ENCODE data around the gene DAB2. TPM values are rescaled to one million over a fixed set of nuclear protein-coding genes. Genes with fewer than 3 reads are reported as not detected.

DAB2 gene
- total RNA-seq, 4 donors from 2014 or later, result 39.6 to 71.3 (median 62.1) TPM

DNA sequence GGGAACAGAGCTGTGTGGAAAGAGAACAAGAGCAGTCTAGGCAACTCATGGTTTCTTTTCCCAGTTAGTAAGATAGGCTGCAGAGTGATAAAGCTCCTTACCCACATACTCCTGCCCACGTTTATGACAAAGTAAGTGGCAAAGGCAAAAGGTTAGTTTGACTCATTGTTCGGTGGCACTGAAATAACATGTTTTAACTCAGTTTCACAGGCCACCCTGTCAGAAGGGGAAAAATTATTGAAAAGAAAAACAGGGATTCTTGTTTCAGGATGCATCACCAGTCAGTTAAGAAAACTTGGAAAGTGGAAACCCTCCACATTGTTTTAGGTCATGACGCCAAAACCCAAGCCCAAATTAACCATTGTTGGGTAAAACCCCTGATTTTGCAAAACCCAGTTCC lies 22.3 kb upstream of the DAB2 start:
- H3K27me3 ChIP-seq, result no peaks in the 10 kb centered on the region
- H3K9me3 ChIP-seq, result no peaks in the 10 kb centered on the region
- H3K27ac ChIP-seq, result peak overlapping the region in 1 of 4 donors; percentile 51
- H3K4me1 ChIP-seq, result peaks cover 0 to 11% (median 0%) of the 10 kb centered on the region in 4 donors
- no peaks in the 10 kb centered on the region for H3K36me3 ChIP-seq
- TF ChIP-seq POLR2A (IDR thresholded peaks at IDR 0.05), result no peak
- TF ChIP-seq, protein P1, sequence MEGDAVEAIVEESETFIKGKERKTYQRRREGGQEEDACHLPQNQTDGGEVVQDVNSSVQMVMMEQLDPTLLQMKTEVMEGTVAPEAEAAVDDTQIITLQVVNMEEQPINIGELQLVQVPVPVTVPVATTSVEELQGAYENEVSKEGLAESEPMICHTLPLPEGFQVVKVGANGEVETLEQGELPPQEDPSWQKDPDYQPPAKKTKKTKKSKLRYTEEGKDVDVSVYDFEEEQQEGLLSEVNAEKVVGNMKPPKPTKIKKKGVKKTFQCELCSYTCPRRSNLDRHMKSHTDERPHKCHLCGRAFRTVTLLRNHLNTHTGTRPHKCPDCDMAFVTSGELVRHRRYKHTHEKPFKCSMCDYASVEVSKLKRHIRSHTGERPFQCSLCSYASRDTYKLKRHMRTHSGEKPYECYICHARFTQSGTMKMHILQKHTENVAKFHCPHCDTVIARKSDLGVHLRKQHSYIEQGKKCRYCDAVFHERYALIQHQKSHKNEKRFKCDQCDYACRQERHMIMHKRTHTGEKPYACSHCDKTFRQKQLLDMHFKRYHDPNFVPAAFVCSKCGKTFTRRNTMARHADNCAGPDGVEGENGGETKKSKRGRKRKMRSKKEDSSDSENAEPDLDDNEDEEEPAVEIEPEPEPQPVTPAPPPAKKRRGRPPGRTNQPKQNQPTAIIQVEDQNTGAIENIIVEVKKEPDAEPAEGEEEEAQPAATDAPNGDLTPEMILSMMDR (IDR thresholded peaks at IDR 0.05), result no peak
- DNase-seq, result no peak
- H3K4me3 ChIP-seq, result peak overlapping the region in 1 of 4 donors; percentile 34

DNA sequence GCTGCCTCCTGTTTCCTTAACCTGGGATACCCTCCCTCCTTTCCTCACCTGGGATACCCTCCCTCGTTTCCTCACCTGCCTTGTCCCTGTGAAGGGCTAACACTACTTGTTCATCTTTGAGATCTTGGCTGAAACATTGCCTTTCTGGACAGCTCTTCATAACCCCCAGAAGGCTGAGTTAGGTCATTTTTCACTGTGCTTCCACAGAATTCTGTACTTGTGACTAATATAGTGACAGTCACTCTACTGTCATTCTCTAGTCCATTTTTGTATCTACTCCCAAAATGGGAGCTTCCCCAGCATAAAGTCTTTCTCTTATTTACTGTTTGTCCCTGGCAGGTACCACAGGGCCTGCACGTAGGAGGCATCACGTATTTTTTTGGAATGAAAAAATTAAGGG lies 21.5 kb upstream of the DAB2 start:
- Histone ChIP-seq H3K27me3 (no peaks in the 10 kb centered on the region), H3K9me3 (no peaks in the 10 kb centered on the region), H3K4me3 (peak overlapping the region in 1 of 4 donors; percentile 10), H3K4me1 (peaks cover 0 to 3% (median 0%) of the 10 kb centered on the region in 4 donors), H3K27ac (no peak overlapping the region), H3K36me3 (no peaks in the 10 kb centered on the region)
- no peak for DNase-seq
- TF ChIP-seq, protein P1 (IDR thresholded peaks at IDR 0.05), result no peak

DNA sequence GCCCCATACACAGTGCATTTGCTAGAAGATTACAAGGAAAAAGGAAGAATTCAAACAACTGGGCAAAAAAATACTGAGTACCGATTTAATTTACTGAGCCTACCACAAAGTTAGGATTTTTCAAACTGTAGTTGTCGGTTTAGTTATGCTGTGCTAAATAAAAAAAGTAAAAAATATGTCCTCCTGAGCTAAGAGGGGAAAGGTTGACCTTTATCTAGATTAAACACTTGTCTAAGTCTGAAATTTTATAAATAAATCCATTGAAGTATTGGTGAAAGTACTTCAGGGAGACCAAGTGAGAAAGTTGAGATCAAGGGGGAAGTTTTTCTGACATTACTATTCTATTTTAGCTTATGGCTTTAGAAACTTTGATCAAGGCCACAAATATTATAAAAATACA lies 19.1 kb upstream of the DAB2 start:
- no peak for DNase-seq
- H3K27me3 ChIP-seq, result no peaks in the 10 kb centered on the region
- H3K4me1 ChIP-seq, result no peaks in the 10 kb centered on the region
- no peak for TF ChIP-seq POLR2A (IDR thresholded peaks at IDR 0.05)
- TF ChIP-seq, protein P1 (IDR thresholded peaks at IDR 0.05), result no peak
- no peak overlapping the region for H3K27ac ChIP-seq
- H3K36me3 ChIP-seq, result no peaks in the 10 kb centered on the region
- no peak overlapping the region for H3K4me3 ChIP-seq
- no peaks in the 10 kb centered on the region for H3K9me3 ChIP-seq

DNA sequence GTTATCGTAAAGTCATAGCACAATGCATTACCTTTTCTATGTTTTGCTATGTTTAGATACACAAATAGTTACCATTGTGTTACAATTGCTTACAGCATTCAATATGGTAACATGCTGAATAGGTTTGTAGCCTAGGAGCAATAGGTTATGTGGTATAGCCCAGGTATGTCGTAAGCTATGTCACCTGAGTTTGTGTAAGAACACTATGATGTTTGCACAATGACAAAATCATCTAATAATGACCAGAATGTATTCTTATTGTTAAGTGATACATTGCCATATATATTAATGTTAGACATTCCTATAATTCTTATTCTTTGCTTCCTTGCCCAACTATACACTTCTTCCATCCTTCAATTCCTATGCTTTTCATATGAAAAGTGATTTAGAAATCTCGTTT lies 18.2 kb upstream of the DAB2 start:
- no peaks in the 10 kb centered on the region for H3K9me3 ChIP-seq
- no peak for DNase-seq
- TF ChIP-seq, protein P1 (IDR thresholded peaks at IDR 0.05), result no peak
- no peak for TF ChIP-seq POLR2A (IDR thresholded peaks at IDR 0.05)
- no peaks in the 10 kb centered on the region for H3K27me3 ChIP-seq
- no peaks in the 10 kb centered on the region for H3K4me1 ChIP-seq
- no peak overlapping the region for H3K27ac ChIP-seq
- no peaks in the 10 kb centered on the region for H3K36me3 ChIP-seq
- no peak overlapping the region for H3K4me3 ChIP-seq

DNA sequence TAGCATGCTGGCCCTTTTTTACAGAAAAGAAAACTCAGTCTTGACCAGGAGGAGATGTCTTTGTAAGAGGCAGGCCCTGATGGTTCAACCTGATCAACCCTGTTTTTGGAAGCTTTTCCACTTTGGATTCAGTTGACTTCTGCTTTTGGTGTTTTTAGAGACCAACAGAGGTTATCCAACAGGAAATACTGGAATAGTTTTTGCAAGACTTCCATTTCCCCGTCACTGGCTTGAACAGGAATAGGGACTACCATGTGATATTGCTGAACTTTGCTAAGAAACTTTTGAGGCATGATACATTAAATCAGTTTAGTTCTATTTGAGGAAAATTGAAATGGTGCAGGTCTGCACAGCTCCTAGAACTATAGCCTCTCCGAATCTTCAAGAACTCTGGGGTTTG lies 17.1 kb upstream of the DAB2 start:
- Histone ChIP-seq H3K27me3 (no peaks in the 10 kb centered on the region), H3K36me3 (no peaks in the 10 kb centered on the region), H3K9me3 (no peaks in the 10 kb centered on the region), H3K27ac (no peak overlapping the region), H3K4me3 (no peak overlapping the region), H3K4me1 (peaks cover 0 to 4% (median 0%) of the 10 kb centered on the region in 4 donors)
- no peak for DNase-seq
- TF ChIP-seq POLR2A (IDR thresholded peaks at IDR 0.05), result no peak
- TF ChIP-seq, protein P1 (IDR thresholded peaks at IDR 0.05), result no peak

All from Peyer's patch (tissue), 4 donors.